NT2/D1 (cell line): Measurements from ENCODE around the gene PPFIBP1.

ENCODE experiments used
- SUZ12 ChIP-seq: IDR thresholded peaks from 2 replicates; pipeline ENCODE4 v1.6.1; 2011; ENCODE audit not compliant: insufficient read length, insufficient read depth; ENCODE audit errors: extremely low read depth
- YY1 ChIP-seq: IDR thresholded peaks from 2 replicates; pipeline ENCODE4 v1.6.1; 2011; ENCODE audit not compliant: insufficient read length, insufficient read depth
- ZNF274 ChIP-seq: IDR thresholded peaks from 2 replicates; pipeline ENCODE4 v1.6.1; 2011; ENCODE audit warnings: mild to moderate bottlenecking, low read depth, low read length

- TF ChIP-seq SUZ12 (no peak), ZNF274 (no peak), YY1 (no peak)
These were observed 120.3 kb downstream of the PPFIBP1 start for GRCh38 chr12:27644158-27644845.
